ENCODE data around the gene CNPY4. TPM values are rescaled to one million over a fixed set of nuclear protein-coding genes. Genes with fewer than 3 reads are reported as not detected.

Gene CNPY4
- polyA plus RNA-seq, 1 donor from 2014 or later: 35.8 TPM

GRCh38 chr7:100148559-100149328 is 29.3 kb downstream of the CNPY4 start, which contains the start of gene LAMTOR4:
LAMTOR4 (plus strand) TSS chr7:100148918; CDS start chr7:100148973, 55 bp downstream.
- TF ChIP-seq RAD21 (conservative IDR thresholded peaks at IDR 0.05) (no peak), EP300 (conservative IDR thresholded peaks at IDR 0.05; ENCODE audit: poor library complexity, severe bottlenecking) (peak; percentile 13), POLR2AphosphoS5 (IDR thresholded peaks at IDR 0.05) (peak; percentile 81), EZH2 (IDR thresholded peaks at IDR 0.05; ENCODE audit: borderline replicate concordance, insufficient read depth, low read length, poor library complexity, severe bottlenecking) (no peak), MXI1 (conservative IDR thresholded peaks at IDR 0.05; ENCODE audit: poor library complexity, severe bottlenecking) (peak; percentile 63), TAF1 (IDR thresholded peaks at IDR 0.05; ENCODE audit: low read depth) (peak; percentile 64), SMC3 (conservative IDR thresholded peaks at IDR 0.05; ENCODE audit: poor library complexity) (peak; percentile 41)
- TF ChIP-seq, protein P1, sequence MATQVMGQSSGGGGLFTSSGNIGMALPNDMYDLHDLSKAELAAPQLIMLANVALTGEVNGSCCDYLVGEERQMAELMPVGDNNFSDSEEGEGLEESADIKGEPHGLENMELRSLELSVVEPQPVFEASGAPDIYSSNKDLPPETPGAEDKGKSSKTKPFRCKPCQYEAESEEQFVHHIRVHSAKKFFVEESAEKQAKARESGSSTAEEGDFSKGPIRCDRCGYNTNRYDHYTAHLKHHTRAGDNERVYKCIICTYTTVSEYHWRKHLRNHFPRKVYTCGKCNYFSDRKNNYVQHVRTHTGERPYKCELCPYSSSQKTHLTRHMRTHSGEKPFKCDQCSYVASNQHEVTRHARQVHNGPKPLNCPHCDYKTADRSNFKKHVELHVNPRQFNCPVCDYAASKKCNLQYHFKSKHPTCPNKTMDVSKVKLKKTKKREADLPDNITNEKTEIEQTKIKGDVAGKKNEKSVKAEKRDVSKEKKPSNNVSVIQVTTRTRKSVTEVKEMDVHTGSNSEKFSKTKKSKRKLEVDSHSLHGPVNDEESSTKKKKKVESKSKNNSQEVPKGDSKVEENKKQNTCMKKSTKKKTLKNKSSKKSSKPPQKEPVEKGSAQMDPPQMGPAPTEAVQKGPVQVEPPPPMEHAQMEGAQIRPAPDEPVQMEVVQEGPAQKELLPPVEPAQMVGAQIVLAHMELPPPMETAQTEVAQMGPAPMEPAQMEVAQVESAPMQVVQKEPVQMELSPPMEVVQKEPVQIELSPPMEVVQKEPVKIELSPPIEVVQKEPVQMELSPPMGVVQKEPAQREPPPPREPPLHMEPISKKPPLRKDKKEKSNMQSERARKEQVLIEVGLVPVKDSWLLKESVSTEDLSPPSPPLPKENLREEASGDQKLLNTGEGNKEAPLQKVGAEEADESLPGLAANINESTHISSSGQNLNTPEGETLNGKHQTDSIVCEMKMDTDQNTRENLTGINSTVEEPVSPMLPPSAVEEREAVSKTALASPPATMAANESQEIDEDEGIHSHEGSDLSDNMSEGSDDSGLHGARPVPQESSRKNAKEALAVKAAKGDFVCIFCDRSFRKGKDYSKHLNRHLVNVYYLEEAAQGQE (IDR thresholded peaks at IDR 0.05; ENCODE audit: borderline replicate concordance): no peak
- TF ChIP-seq, protein P2, sequence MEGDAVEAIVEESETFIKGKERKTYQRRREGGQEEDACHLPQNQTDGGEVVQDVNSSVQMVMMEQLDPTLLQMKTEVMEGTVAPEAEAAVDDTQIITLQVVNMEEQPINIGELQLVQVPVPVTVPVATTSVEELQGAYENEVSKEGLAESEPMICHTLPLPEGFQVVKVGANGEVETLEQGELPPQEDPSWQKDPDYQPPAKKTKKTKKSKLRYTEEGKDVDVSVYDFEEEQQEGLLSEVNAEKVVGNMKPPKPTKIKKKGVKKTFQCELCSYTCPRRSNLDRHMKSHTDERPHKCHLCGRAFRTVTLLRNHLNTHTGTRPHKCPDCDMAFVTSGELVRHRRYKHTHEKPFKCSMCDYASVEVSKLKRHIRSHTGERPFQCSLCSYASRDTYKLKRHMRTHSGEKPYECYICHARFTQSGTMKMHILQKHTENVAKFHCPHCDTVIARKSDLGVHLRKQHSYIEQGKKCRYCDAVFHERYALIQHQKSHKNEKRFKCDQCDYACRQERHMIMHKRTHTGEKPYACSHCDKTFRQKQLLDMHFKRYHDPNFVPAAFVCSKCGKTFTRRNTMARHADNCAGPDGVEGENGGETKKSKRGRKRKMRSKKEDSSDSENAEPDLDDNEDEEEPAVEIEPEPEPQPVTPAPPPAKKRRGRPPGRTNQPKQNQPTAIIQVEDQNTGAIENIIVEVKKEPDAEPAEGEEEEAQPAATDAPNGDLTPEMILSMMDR (IDR thresholded peaks at IDR 0.05; ENCODE audit: poor library complexity, severe bottlenecking): peak; percentile 57
- Histone ChIP-seq H4K20me1 (ENCODE audit: insufficient read depth) (no peaks in the 10 kb centered on the region), H3K36me3 (ENCODE audit: insufficient read depth, low read length) (no peaks in the 10 kb centered on the region), H3K79me2 (replicated peaks; ENCODE audit: insufficient read depth, low read length) (peaks cover 14% of the 10 kb centered on the region), H3K9ac (ENCODE audit: low read length) (peak within 1 kb of the TSS; percentile 99), H3K9me2 (ENCODE audit: insufficient read depth, low read length) (no peaks in the 10 kb centered on the region), H3F3A (ENCODE audit: insufficient read depth, low read length, poor library complexity, severe bottlenecking) (no peaks in the 10 kb centered on the region), H3K9me3 (ENCODE audit: low read length) (no peaks in the 10 kb centered on the region), H3K4me2 (ENCODE audit: low read length) (peak within 1 kb of the TSS; percentile 95), H2AFZ (ENCODE audit: low read depth, low read length) (peak within 1 kb of the TSS; percentile 97), H3K27me3 (ENCODE audit: insufficient read depth, low read depth, low read length) (no peaks in the 10 kb centered on the region), H3K4me3 (ENCODE audit: low read length) (peak within 1 kb of the TSS; percentile 90), H3K27ac (ENCODE audit: low read length) (peak within 1 kb of the TSS; percentile 92)

- Histone ChIP-seq H3K27ac (ENCODE audit: low read length) (no peak overlapping the region), H4K20me1 (ENCODE audit: insufficient read depth) (no peaks in the 10 kb centered on the region), H3K9me3 (ENCODE audit: low read length) (no peaks in the 10 kb centered on the region), H3K4me2 (ENCODE audit: low read length) (no peak overlapping the region), H3K27me3 (ENCODE audit: insufficient read depth, low read depth, low read length) (no peaks in the 10 kb centered on the region), H3K9me2 (ENCODE audit: insufficient read depth, low read length) (no peaks in the 10 kb centered on the region), H3F3A (ENCODE audit: insufficient read depth, low read length, poor library complexity, severe bottlenecking) (no peaks in the 10 kb centered on the region), H3K9ac (ENCODE audit: low read length) (no peak overlapping the region), H3K36me3 (ENCODE audit: insufficient read depth, low read length) (no peaks in the 10 kb centered on the region), H2AFZ (ENCODE audit: low read depth, low read length) (no peak overlapping the region), H3K4me3 (ENCODE audit: low read length) (no peak overlapping the region), H3K79me2 (replicated peaks; ENCODE audit: insufficient read depth, low read length) (peaks cover 14% of the 10 kb centered on the region)
- TF ChIP-seq SMC3 (conservative IDR thresholded peaks at IDR 0.05; ENCODE audit: poor library complexity) (no peak), RAD21 (conservative IDR thresholded peaks at IDR 0.05) (no peak), MXI1 (conservative IDR thresholded peaks at IDR 0.05; ENCODE audit: poor library complexity, severe bottlenecking) (no peak), EZH2 (IDR thresholded peaks at IDR 0.05; ENCODE audit: borderline replicate concordance, insufficient read depth, low read length, poor library complexity, severe bottlenecking) (no peak), POLR2AphosphoS5 (IDR thresholded peaks at IDR 0.05) (no peak)
- TF ChIP-seq, protein P2 (IDR thresholded peaks at IDR 0.05; ENCODE audit: poor library complexity, severe bottlenecking): no peak
- TF ChIP-seq, protein P1 (IDR thresholded peaks at IDR 0.05; ENCODE audit: borderline replicate concordance): no peak
Observed at GRCh38 chr7:100152404-100152803, 33.0 kb downstream of the CNPY4 start.
